ENCODE results near the gene SERPINB2.

DNA sequence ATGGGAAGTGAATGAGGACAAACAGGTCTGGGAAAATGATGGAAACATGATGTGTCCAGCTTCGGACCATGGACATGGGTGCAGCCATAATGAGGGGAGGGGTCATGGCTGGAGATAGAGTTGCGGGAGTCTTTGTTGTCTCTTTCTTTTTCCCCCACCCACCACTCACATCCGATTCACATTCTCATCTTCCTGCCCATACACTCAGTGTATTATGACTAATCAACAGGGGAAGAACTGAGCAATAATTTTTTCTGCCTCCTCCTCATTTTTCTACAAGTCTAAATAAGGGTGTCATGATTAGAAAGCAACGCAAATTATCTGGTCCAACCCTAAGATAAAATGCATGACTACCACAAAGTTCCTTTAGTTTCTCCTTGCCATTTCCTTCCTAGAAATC is 5.7 kb upstream of the SERPINB2 start:
- no peak for TF ChIP-seq BACH2 (CRISPR knock-in tag; IDR thresholded peaks at IDR 0.05; ENCODE audit: borderline replicate concordance)
- TF ChIP-seq ZFP30 (CRISPR knock-in tag; IDR thresholded peaks at IDR 0.05), result no peak
- no peak for TF ChIP-seq RARB (CRISPR knock-in tag; IDR thresholded peaks at IDR 0.05)
- no peak for TF ChIP-seq TCF4 (CRISPR knock-in tag; IDR thresholded peaks at IDR 0.05; ENCODE audit: borderline replicate concordance)
- no peak for TF ChIP-seq ZNF565 (CRISPR knock-in tag; conservative IDR thresholded peaks at IDR 0.05; ENCODE audit: low read depth)
- no peak for TF ChIP-seq ZNF8 (CRISPR knock-in tag; IDR thresholded peaks at IDR 0.05)
- no peak for TF ChIP-seq GLIS3 (CRISPR knock-in tag; IDR thresholded peaks at IDR 0.05)
- TF ChIP-seq ISL1 (CRISPR knock-in tag; IDR thresholded peaks at IDR 0.05), result no peak
- no peak for TF ChIP-seq ZFP3 (CRISPR knock-in tag; IDR thresholded peaks at IDR 0.05)
